ENCODE results near the gene CRACDL.

Gene CRACDL

GRCh38 chr2:98802344-98802743, 133.7 kb downstream of the CRACDL start:
- Histone ChIP-seq H3K4me2 (ENCODE audit: low read length) (no peak overlapping the region), H2AFZ (ENCODE audit: low read depth, low read length) (no peak overlapping the region), H3K4me3 (ENCODE audit: low read length) (no peak overlapping the region), H4K20me1 (ENCODE audit: insufficient read depth, low read length) (no peaks in the 10 kb centered on the region), H3K9ac (ENCODE audit: low read length) (no peak overlapping the region), H3K4me1 (ENCODE audit: low read length) (no peaks in the 10 kb centered on the region), H3K79me2 (ENCODE audit: low read length) (no peaks in the 10 kb centered on the region), H3K27me3 (ENCODE audit: low read depth, low read length) (peaks cover 16% of the 10 kb centered on the region), H3K27ac (ENCODE audit: low read length) (no peak overlapping the region), H3K36me3 (replicated peaks; ENCODE audit: low read depth, low read length) (no peaks in the 10 kb centered on the region), H3K9me3 (ENCODE audit: insufficient read depth, low read length) (no peaks in the 10 kb centered on the region)
- TF ChIP-seq EZH2phosphoT487 (IDR thresholded peaks at IDR 0.05; ENCODE audit: low read depth), result no peak
- TF ChIP-seq CTCF (IDR thresholded peaks at IDR 0.05; ENCODE audit: low read depth, low read length), result no peak

GRCh38 chr2:98801921-98802321, 134.1 kb downstream of the CRACDL start:
- H4K20me1 ChIP-seq (ENCODE audit: insufficient read depth, low read length), result no peaks in the 10 kb centered on the region
- H3K4me2 ChIP-seq (ENCODE audit: low read length), result no peak overlapping the region
- H3K79me2 ChIP-seq (ENCODE audit: low read length), result no peaks in the 10 kb centered on the region
- H3K36me3 ChIP-seq (replicated peaks; ENCODE audit: low read depth, low read length), result no peaks in the 10 kb centered on the region
- no peak overlapping the region for H3K27ac ChIP-seq (ENCODE audit: low read length)
- no peak for TF ChIP-seq CTCF (IDR thresholded peaks at IDR 0.05; ENCODE audit: low read depth, low read length)
- no peak for TF ChIP-seq EZH2phosphoT487 (IDR thresholded peaks at IDR 0.05; ENCODE audit: low read depth)
- no peak overlapping the region for H3K4me3 ChIP-seq (ENCODE audit: low read length)
- H3K9ac ChIP-seq (ENCODE audit: low read length), result no peak overlapping the region
- H3K4me1 ChIP-seq (ENCODE audit: low read length), result no peaks in the 10 kb centered on the region
- no peaks in the 10 kb centered on the region for H3K9me3 ChIP-seq (ENCODE audit: insufficient read depth, low read length)
- H2AFZ ChIP-seq (ENCODE audit: low read depth, low read length), result no peak overlapping the region
- H3K27me3 ChIP-seq (ENCODE audit: low read depth, low read length), result peaks cover 12% of the 10 kb centered on the region

GRCh38 chr2:98801286-98801685, 134.7 kb downstream of the CRACDL start:
- Histone ChIP-seq H3K9me3 (ENCODE audit: insufficient read depth, low read length) (no peaks in the 10 kb centered on the region), H3K36me3 (replicated peaks; ENCODE audit: low read depth, low read length) (no peaks in the 10 kb centered on the region), H3K4me1 (ENCODE audit: low read length) (no peaks in the 10 kb centered on the region), H3K9ac (ENCODE audit: low read length) (no peak overlapping the region), H4K20me1 (ENCODE audit: insufficient read depth, low read length) (no peaks in the 10 kb centered on the region), H3K27ac (ENCODE audit: low read length) (no peak overlapping the region), H2AFZ (ENCODE audit: low read depth, low read length) (no peak overlapping the region), H3K79me2 (ENCODE audit: low read length) (no peaks in the 10 kb centered on the region), H3K27me3 (ENCODE audit: low read depth, low read length) (peaks cover 12% of the 10 kb centered on the region), H3K4me3 (ENCODE audit: low read length) (no peak overlapping the region), H3K4me2 (ENCODE audit: low read length) (no peak overlapping the region)
- TF ChIP-seq EZH2phosphoT487 (IDR thresholded peaks at IDR 0.05; ENCODE audit: low read depth) (no peak), CTCF (IDR thresholded peaks at IDR 0.05; ENCODE audit: low read depth, low read length) (no peak)

GRCh38 chr2:98800330-98801064, 135.5 kb downstream of the CRACDL start:
- H3K27me3 ChIP-seq (ENCODE audit: low read depth, low read length), result peaks cover 12% of the 10 kb centered on the region
- H3K36me3 ChIP-seq (replicated peaks; ENCODE audit: low read depth, low read length), result no peaks in the 10 kb centered on the region
- H3K4me2 ChIP-seq (ENCODE audit: low read length), result no peak overlapping the region
- no peak overlapping the region for H3K27ac ChIP-seq (ENCODE audit: low read length)
- H3K4me1 ChIP-seq (ENCODE audit: low read length), result no peaks in the 10 kb centered on the region
- H3K4me3 ChIP-seq (ENCODE audit: low read length), result no peak overlapping the region
- no peaks in the 10 kb centered on the region for H3K79me2 ChIP-seq (ENCODE audit: low read length)
- H2AFZ ChIP-seq (ENCODE audit: low read depth, low read length), result no peak overlapping the region
- no peaks in the 10 kb centered on the region for H3K9me3 ChIP-seq (ENCODE audit: insufficient read depth, low read length)
- TF ChIP-seq CTCF (IDR thresholded peaks at IDR 0.05; ENCODE audit: low read depth, low read length) (no peak), EZH2phosphoT487 (IDR thresholded peaks at IDR 0.05; ENCODE audit: low read depth) (no peak)
- no peaks in the 10 kb centered on the region for H4K20me1 ChIP-seq (ENCODE audit: insufficient read depth, low read length)
- H3K9ac ChIP-seq (ENCODE audit: low read length), result no peak overlapping the region
